IMR-90 (cell line): ENCODE data around the gene ATG10. TPM values are rescaled to one million over a fixed set of nuclear protein-coding genes. Genes with fewer than 3 reads are reported as not detected.

Source experiments
- ATAC-seq: fragments of 200-7000 bp; cut with Tn5 transposase; 2 replicates; pipeline ENCODE4 v1.9.1; 2020; ENCODE audit warnings: low read depth, mild to moderate bottlenecking, moderate library complexity
- BruUV-seq: library from RNA; stranded (reverse); fragments of 400-500 nt; replicated peaks from 2 replicates; lab custom pipeline; 2021; lab: Mats Ljungman, UMichigan
- CTCF ChIA-PET: fragments of 300-600 bp; formaldehyde crosslinking; extraction: SDS; loops from one replicate; lab custom pipeline; 2021; ENCODE audit warnings: antibody characterized with exemption; lab: Yijun Ruan, JAX
- POLR2A ChIA-PET: fragments of 300-600 bp; sonication (Branson Sonifier 250); formaldehyde crosslinking; loops from one replicate; lab custom pipeline; 2022; ENCODE audit warnings: antibody characterized with exemption; ENCODE audit not compliant: unreplicated experiment; lab: Charles Lee
- DNase-seq: peaks from one replicate; pipeline ENCODE4 v3.0.0; 2013
- H2AFZ ChIP-seq: replicated peaks from 2 replicates; pipeline ENCODE3; 2013; ENCODE audit warnings: low read length, mild to moderate bottlenecking; ENCODE audit not compliant: poor library complexity
- H2AK5ac ChIP-seq: 2 replicates; pipeline ENCODE4 v1.6.1; 2013; ENCODE audit warnings: low read depth, low read length, inconsistent platforms
- H2AK9ac ChIP-seq: replicated peaks from 2 replicates; pipeline ENCODE3; 2013; ENCODE audit warnings: mild to moderate bottlenecking, low read depth, low read length, moderate library complexity; ENCODE audit not compliant: poor library complexity
- H2BK120ac ChIP-seq: 2 replicates; pipeline ENCODE4 v1.6.1; 2013; ENCODE audit warnings: low read depth, low read length, inconsistent platforms
- H2BK15ac ChIP-seq: 3 replicates; pipeline ENCODE4 v1.6.1; 2013; ENCODE audit warnings: low read depth, low read length, inconsistent platforms
- H2BK20ac ChIP-seq: 2 replicates; pipeline ENCODE4 v1.6.1; 2013; ENCODE audit warnings: low read depth, mild to moderate bottlenecking, inconsistent platforms, low read length, moderate library complexity
- H2BK5ac ChIP-seq: 2 replicates; pipeline ENCODE4 v1.6.1; 2013; ENCODE audit warnings: mild to moderate bottlenecking, low read depth, low read length, inconsistent platforms; ENCODE audit not compliant: poor library complexity, severe bottlenecking
- H3K14ac ChIP-seq: replicated peaks from 2 replicates; pipeline ENCODE4 v1.6.1; 2013; ENCODE audit warnings: low read depth, low read length, inconsistent platforms
- H3K18ac ChIP-seq: 2 replicates; pipeline ENCODE4 v1.6.1; 2013; ENCODE audit warnings: low read depth, low read length, control low read depth
- H3K23ac ChIP-seq: 2 replicates; pipeline ENCODE4 v1.6.1; 2013; ENCODE audit warnings: low read depth, low read length, inconsistent platforms
- H3K27ac ChIP-seq: 2 replicates; pipeline ENCODE4 v1.5.1; 2013; ENCODE audit warnings: mild to moderate bottlenecking, control low read depth, low read length; ENCODE audit not compliant: insufficient read depth
- H3K27me3 ChIP-seq: 2 replicates; pipeline ENCODE4 v1.6.1; 2013; ENCODE audit warnings: low read length; ENCODE audit not compliant: control insufficient read depth, insufficient read depth
- H3K36me3 ChIP-seq: 2 replicates; pipeline ENCODE4 v1.6.1; 2013; ENCODE audit warnings: low read length, mixed read lengths; ENCODE audit not compliant: control insufficient read depth, insufficient read depth
- H3K4ac ChIP-seq: 2 replicates; pipeline ENCODE4 v1.6.1; 2013; ENCODE audit warnings: low read depth, low read length, inconsistent platforms
- H3K4me1 ChIP-seq: 2 replicates; pipeline ENCODE4 v1.6.1; 2013; ENCODE audit warnings: low read length, mixed read lengths; ENCODE audit not compliant: control insufficient read depth, insufficient read depth
- H3K4me2 ChIP-seq: 2 replicates; pipeline ENCODE4 v1.6.1; 2013; ENCODE audit warnings: low read depth, mild to moderate bottlenecking, control low read depth, low read length, moderate library complexity
- H3K4me3 ChIP-seq: 2 replicates; pipeline ENCODE4 v1.5.1; 2013; ENCODE audit warnings: low read depth, mild to moderate bottlenecking, control low read depth, low read length, moderate library complexity; ENCODE audit not compliant: insufficient read depth
- H3K56ac ChIP-seq: 2 replicates; pipeline ENCODE4 v1.6.1; 2013; ENCODE audit warnings: low read length, inconsistent platforms; ENCODE audit not compliant: insufficient read depth; ENCODE audit errors: extremely low read depth
- H3K79me1 ChIP-seq, 2 experiments: 2 replicates each; pipeline ENCODE4 v1.6.1; 2013; ENCODE audit warnings: low read length in 2 of 2, inconsistent platforms in 1 of 2, low read depth in 1 of 2
- H3K9ac ChIP-seq: 2 replicates; pipeline ENCODE4 v1.6.1; 2013; ENCODE audit warnings: low read depth, low read length, control low read depth
- H3K9me1 ChIP-seq: 2 replicates; pipeline ENCODE4 v1.6.1; 2013; ENCODE audit warnings: low read length, inconsistent platforms; ENCODE audit not compliant: insufficient read depth
- H3K9me3 ChIP-seq: 2 replicates; pipeline ENCODE4 v1.6.1; 2013; ENCODE audit warnings: low read length; ENCODE audit not compliant: control insufficient read depth, insufficient read depth
- H4K20me1 ChIP-seq: 2 replicates; pipeline ENCODE4 v1.6.1; 2013; ENCODE audit warnings: low read length, inconsistent platforms; ENCODE audit not compliant: insufficient read depth
- H4K5ac ChIP-seq: 2 replicates; pipeline ENCODE4 v1.6.1; 2013; ENCODE audit warnings: mild to moderate bottlenecking, low read depth, low read length, control low read depth
- H4K8ac ChIP-seq, 2 experiments: 2 replicates each; pipeline ENCODE4 v1.6.1; 2013; ENCODE audit warnings: low read depth in 2 of 2, low read length in 2 of 2, control low read depth in 1 of 2, inconsistent platforms in 1 of 2
- H4K91ac ChIP-seq: 2 replicates; pipeline ENCODE4 v1.6.1; 2013; ENCODE audit warnings: low read depth, low read length, inconsistent platforms; ENCODE audit not compliant: insufficient read depth
- BHLHE40 ChIP-seq: fragments of 150-350 bp; IDR thresholded peaks from 2 replicates; pipeline ENCODE4 v1.6.1; 2016; ENCODE audit warnings: mild to moderate bottlenecking, low read depth, low read length
- CEBPB ChIP-seq: IDR thresholded peaks from 2 replicates; pipeline ENCODE4 v1.6.1; 2012; ENCODE audit warnings: low read depth, low read length, improper control_type of control experiment
- CHD1 ChIP-seq: IDR thresholded peaks from 2 replicates; pipeline ENCODE4 v1.6.1; 2012; ENCODE audit warnings: low read depth, low read length, improper control_type of control experiment
- CTCF ChIP-seq: conservative IDR thresholded peaks from 2 replicates; pipeline ENCODE4 v1.5.1; 2012; ENCODE audit warnings: mild to moderate bottlenecking, low read depth, low read length, improper control_type of control experiment
- ELK1 ChIP-seq: fragments of 150-350 bp; IDR thresholded peaks from 2 replicates; pipeline ENCODE4 v1.6.1; 2016; ENCODE audit warnings: low read depth, mild to moderate bottlenecking, low read length, moderate library complexity, borderline replicate concordance
- FOS ChIP-seq: fragments of 150-350 bp; IDR thresholded peaks from 2 replicates; pipeline ENCODE4 v1.6.1; 2016; ENCODE audit warnings: low read depth, low read length
- MAFK ChIP-seq: IDR thresholded peaks from 2 replicates; pipeline ENCODE4 v1.6.1; 2012; ENCODE audit warnings: low read depth, low read length, improper control_type of control experiment
- MAZ ChIP-seq: IDR thresholded peaks from 2 replicates; pipeline ENCODE4 v1.6.1; 2012; ENCODE audit warnings: low read depth, mild to moderate bottlenecking, low read length, improper control_type of control experiment, moderate library complexity, borderline replicate concordance
- MXI1 ChIP-seq: IDR thresholded peaks from 2 replicates; pipeline ENCODE4 v1.6.1; 2012; ENCODE audit warnings: low read depth, mild to moderate bottlenecking, low read length, moderate library complexity, borderline replicate concordance
- NFE2L2 ChIP-seq: fragments of 150-350 bp; IDR thresholded peaks from 2 replicates; pipeline ENCODE4 v1.6.1; 2016; ENCODE audit warnings: low read depth, mild to moderate bottlenecking, low read length
- POLR2A ChIP-seq: IDR thresholded peaks from 2 replicates; pipeline ENCODE4 v1.6.1; 2012; ENCODE audit warnings: mild to moderate bottlenecking, low read depth, low read length
- RAD21 ChIP-seq: IDR thresholded peaks from 2 replicates; pipeline ENCODE4 v1.6.1; 2012; ENCODE audit warnings: low read length, improper control_type of control experiment
- RCOR1 ChIP-seq: IDR thresholded peaks from 2 replicates; pipeline ENCODE4 v1.6.1; 2012; ENCODE audit warnings: mild to moderate bottlenecking, low read length, improper control_type of control experiment; ENCODE audit not compliant: insufficient replicate concordance
- RFX5 ChIP-seq: IDR thresholded peaks from 2 replicates; pipeline ENCODE4 v1.8.0; 2012; ENCODE audit warnings: low read depth, mild to moderate bottlenecking, low read length, moderate library complexity
- SMC3 ChIP-seq: fragments of 150-350 bp; IDR thresholded peaks from 2 replicates; pipeline ENCODE4 v1.6.1; 2016; ENCODE audit warnings: low read depth, mild to moderate bottlenecking, antibody characterized with exemption, low read length, moderate library complexity
- USF2 ChIP-seq: fragments of 150-350 bp; IDR thresholded peaks from 2 replicates; pipeline ENCODE4 v1.6.1; 2017; ENCODE audit warnings: mild to moderate bottlenecking, antibody characterized with exemption, low read length, low read depth
- WGBS, 2 experiments: methylation state at CpG; one replicate each; pipeline versions ENCODE4 v1.1.5 to v1.1.7; 2013; ENCODE audit warnings: missing lambda C conversion rate in 2 of 2; ENCODE audit not compliant: insufficient read length in 1 of 2; ENCODE audit errors: extremely low coverage in 2 of 2; 5-methylcytosine and 5-hydroxymethylcytosine counted together
- dilution Hi-C: fragments of 300-500 bp; cut with HindIII; formaldehyde crosslinking; loops from one replicate; pipeline ENCODE4 v1.14.3; 2018; ENCODE audit warnings: low sequenced_read_pairs; ENCODE audit not compliant: unreplicated experiment
- in situ Hi-C: fragments of 300-500 bp; cut with MboI; formaldehyde crosslinking; loops from 3 replicates; pipeline ENCODE4 v1.14.3; 2019; ENCODE audit warnings: low sequenced_read_pairs, inconsistent platforms, mixed read lengths
- intact Hi-C: fragments of 100-400 bp; cut with micrococcal nuclease; formaldehyde crosslinking; loops from 2 replicates; pipeline ENCODE4 v1.10.0; 2022
- polyA plus RNA-seq, 3 experiments: library from polyadenylated mRNA; depleted of rRNA; stranded (reverse); fragments of >200 nt; gene quantifications; 2 replicates each; pipeline ENCODE4 v1.2.3, GENCODE V29; 2012; ENCODE audit warnings: low replicate concordance in 1 of 3
- total RNA-seq: library from RNA; depleted of rRNA; stranded (reverse); fragments of >200 nt; gene quantifications from 2 replicates; pipeline ENCODE4 v1.2.3, GENCODE V29; 2012

The ATG10 gene
- total and polyA plus RNA-seq, 2 of the 4 experiments (the other 2 are of a cell fraction): 3.4 to 8.1 TPM

- Histone ChIP-seq H3K56ac (no peak overlapping the region), H4K91ac (no peak overlapping the region), H2BK5ac (no peak overlapping the region), H3K79me1 (no peaks in the 10 kb centered on the region), H2AFZ (no peak overlapping the region), H3K9me3 (no peaks in the 10 kb centered on the region), H3K27me3 (no peaks in the 10 kb centered on the region), H2AK9ac (no peak overlapping the region), H3K23ac (no peak overlapping the region), H3K27ac (no peak overlapping the region), H3K4me2 (no peak overlapping the region), H2AK5ac (no peak overlapping the region), H4K20me1 (no peaks in the 10 kb centered on the region), H4K8ac (no peak overlapping the region), H3K36me3 (peaks cover 1% of the 10 kb centered on the region; the same call in 1 of the 2 replicates), H2BK20ac (no peak overlapping the region), H3K18ac (no peak overlapping the region), H3K14ac (no peak overlapping the region), H3K4ac (no peak overlapping the region), H2BK15ac (no peak overlapping the region), H3K4me1 (no peaks in the 10 kb centered on the region), H4K5ac (no peak overlapping the region), H3K9me1 (peaks cover 4% of the 10 kb centered on the region; the same call in 1 of the 2 replicates), H2BK120ac (no peak overlapping the region), H3K4me3 (no peak overlapping the region), H3K9ac (no peak overlapping the region)
- in situ Hi-C loops (no loop called here), dilution Hi-C loops (no loop called here), intact Hi-C loops (no loop called here)
- ChIA-PET CTCF (no interaction called here), POLR2A (no interaction called here)
- DNase-seq (no peak), ATAC-seq (no peak)
- BruUV-seq: no TSS peak
- TF ChIP-seq BHLHE40 (no peak), CTCF (no peak), POLR2A (no peak), USF2 (no peak), SMC3 (no peak), ELK1 (no peak), NFE2L2 (no peak), CEBPB (no peak), RFX5 (no peak), FOS (no peak), RAD21 (no peak), RCOR1 (no peak), MXI1 (no peak), MAZ (no peak), MAFK (no peak), CHD1 (no peak)
- WGBS, 2 experiments: no CpG with 5 or more reads among the region's 3 CpGs
Measured at GRCh38 chr5:81980160-81980559, 8.3 kb downstream of the ATG10 start.
